ENCODE data around the gene DYNLT3.

DNA sequence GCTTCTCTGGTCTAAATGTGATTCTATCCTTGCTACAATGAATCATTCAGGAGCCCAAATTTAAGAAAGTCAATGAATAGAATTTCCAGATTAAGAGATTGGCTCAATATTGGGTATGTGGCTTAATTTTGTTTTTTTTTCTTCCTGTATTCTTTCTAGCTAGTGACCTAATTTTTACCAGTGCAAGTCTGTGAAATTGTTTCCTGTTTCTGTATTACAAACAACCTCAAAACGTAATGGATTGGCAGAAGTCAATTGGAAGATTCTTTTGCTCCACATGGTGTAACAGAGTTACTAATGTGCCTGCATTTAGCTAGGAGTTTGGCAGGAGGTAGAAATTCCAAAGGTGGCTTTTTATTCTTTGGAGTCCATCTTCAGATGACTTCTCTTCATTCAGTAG lies 17.6 kb downstream of the DYNLT3 start:
- TF ChIP-seq EP300 (IDR thresholded peaks at IDR 0.05): no peak
- TF ChIP-seq, protein P1, sequence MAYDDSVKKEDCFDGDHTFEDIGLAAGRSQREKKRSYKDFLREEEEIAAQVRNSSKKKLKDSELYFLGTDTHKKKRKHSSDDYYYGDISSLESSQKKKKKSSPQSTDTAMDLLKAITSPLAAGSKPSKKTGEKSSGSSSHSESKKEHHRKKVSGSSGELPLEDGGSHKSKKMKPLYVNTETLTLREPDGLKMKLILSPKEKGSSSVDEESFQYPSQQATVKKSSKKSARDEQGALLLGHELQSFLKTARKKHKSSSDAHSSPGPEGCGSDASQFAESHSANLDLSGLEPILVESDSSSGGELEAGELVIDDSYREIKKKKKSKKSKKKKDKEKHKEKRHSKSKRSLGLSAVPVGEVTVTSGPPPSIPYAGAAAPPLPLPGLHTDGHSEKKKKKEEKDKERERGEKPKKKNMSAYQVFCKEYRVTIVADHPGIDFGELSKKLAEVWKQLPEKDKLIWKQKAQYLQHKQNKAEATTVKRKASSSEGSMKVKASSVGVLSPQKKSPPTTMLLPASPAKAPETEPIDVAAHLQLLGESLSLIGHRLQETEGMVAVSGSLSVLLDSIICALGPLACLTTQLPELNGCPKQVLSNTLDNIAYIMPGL (CRISPR knock-in tag; IDR thresholded peaks at IDR 0.05; ENCODE audit: borderline replicate concordance): no peak
- TF ChIP-seq, protein P2, sequence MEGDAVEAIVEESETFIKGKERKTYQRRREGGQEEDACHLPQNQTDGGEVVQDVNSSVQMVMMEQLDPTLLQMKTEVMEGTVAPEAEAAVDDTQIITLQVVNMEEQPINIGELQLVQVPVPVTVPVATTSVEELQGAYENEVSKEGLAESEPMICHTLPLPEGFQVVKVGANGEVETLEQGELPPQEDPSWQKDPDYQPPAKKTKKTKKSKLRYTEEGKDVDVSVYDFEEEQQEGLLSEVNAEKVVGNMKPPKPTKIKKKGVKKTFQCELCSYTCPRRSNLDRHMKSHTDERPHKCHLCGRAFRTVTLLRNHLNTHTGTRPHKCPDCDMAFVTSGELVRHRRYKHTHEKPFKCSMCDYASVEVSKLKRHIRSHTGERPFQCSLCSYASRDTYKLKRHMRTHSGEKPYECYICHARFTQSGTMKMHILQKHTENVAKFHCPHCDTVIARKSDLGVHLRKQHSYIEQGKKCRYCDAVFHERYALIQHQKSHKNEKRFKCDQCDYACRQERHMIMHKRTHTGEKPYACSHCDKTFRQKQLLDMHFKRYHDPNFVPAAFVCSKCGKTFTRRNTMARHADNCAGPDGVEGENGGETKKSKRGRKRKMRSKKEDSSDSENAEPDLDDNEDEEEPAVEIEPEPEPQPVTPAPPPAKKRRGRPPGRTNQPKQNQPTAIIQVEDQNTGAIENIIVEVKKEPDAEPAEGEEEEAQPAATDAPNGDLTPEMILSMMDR (IDR thresholded peaks at IDR 0.05): no peak
- no peak for TF ChIP-seq PHF8 (IDR thresholded peaks at IDR 0.05; ENCODE audit: borderline replicate concordance, low read depth)
- TF ChIP-seq, protein P3, sequence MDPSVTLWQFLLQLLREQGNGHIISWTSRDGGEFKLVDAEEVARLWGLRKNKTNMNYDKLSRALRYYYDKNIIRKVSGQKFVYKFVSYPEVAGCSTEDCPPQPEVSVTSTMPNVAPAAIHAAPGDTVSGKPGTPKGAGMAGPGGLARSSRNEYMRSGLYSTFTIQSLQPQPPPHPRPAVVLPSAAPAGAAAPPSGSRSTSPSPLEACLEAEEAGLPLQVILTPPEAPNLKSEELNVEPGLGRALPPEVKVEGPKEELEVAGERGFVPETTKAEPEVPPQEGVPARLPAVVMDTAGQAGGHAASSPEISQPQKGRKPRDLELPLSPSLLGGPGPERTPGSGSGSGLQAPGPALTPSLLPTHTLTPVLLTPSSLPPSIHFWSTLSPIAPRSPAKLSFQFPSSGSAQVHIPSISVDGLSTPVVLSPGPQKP (IDR thresholded peaks at IDR 0.05; ENCODE audit: low read depth, low read length): no peak
- TF ChIP-seq, protein P4, sequence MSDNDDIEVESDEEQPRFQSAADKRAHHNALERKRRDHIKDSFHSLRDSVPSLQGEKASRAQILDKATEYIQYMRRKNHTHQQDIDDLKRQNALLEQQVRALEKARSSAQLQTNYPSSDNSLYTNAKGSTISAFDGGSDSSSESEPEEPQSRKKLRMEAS (IDR thresholded peaks at IDR 0.05): no peak
- no peak for TF ChIP-seq BHLHE40 (IDR thresholded peaks at IDR 0.05; ENCODE audit: low read depth, low read length)
- no peak for TF ChIP-seq KDM5A (IDR thresholded peaks at IDR 0.05)
- TF ChIP-seq RNF2 (IDR thresholded peaks at IDR 0.05; ENCODE audit: borderline replicate concordance, low read depth): no peak
- TF ChIP-seq, protein P5, sequence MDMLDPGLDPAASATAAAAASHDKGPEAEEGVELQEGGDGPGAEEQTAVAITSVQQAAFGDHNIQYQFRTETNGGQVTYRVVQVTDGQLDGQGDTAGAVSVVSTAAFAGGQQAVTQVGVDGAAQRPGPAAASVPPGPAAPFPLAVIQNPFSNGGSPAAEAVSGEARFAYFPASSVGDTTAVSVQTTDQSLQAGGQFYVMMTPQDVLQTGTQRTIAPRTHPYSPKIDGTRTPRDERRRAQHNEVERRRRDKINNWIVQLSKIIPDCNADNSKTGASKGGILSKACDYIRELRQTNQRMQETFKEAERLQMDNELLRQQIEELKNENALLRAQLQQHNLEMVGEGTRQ (IDR thresholded peaks at IDR 0.05): no peak
- no peak for TF ChIP-seq FOXS1 (CRISPR knock-in tag; IDR thresholded peaks at IDR 0.05)
